Measurements from ENCODE around the gene CMTM6.

CMTM6 gene

GRCh38 chr3:32450992-32451659 lies 51.5 kb downstream of the CMTM6 start (continued):
- no peak for TF ChIP-seq PPARA (CRISPR knock-in tag; IDR thresholded peaks at IDR 0.05; ENCODE audit: borderline replicate concordance)
- TF ChIP-seq GLIS3 (CRISPR knock-in tag; IDR thresholded peaks at IDR 0.05) = no peak
- no peak for TF ChIP-seq ZNF70 (CRISPR knock-in tag; IDR thresholded peaks at IDR 0.05)

GRCh38 chr3:32450426-32450825 lies 52.2 kb downstream of the CMTM6 start:
- ATAC-seq = no peak
- no peak for TF ChIP-seq ZNF8 (CRISPR knock-in tag; IDR thresholded peaks at IDR 0.05)
- no peak for TF ChIP-seq CREB5 (CRISPR knock-in tag; IDR thresholded peaks at IDR 0.05; ENCODE audit: low read depth)
- no peak for TF ChIP-seq TOX (CRISPR knock-in tag; IDR thresholded peaks at IDR 0.05; ENCODE audit: borderline replicate concordance)
- no peak for TF ChIP-seq CSRNP3 (CRISPR knock-in tag; IDR thresholded peaks at IDR 0.05)
- no peak for TF ChIP-seq PATZ1 (CRISPR knock-in tag; IDR thresholded peaks at IDR 0.05; ENCODE audit: borderline replicate concordance)
- TF ChIP-seq OSR1 (CRISPR knock-in tag; IDR thresholded peaks at IDR 0.05) = no peak
- TF ChIP-seq PPARA (CRISPR knock-in tag; IDR thresholded peaks at IDR 0.05; ENCODE audit: borderline replicate concordance) = no peak
- TF ChIP-seq ZNF70 (CRISPR knock-in tag; IDR thresholded peaks at IDR 0.05) = no peak
- no peak for TF ChIP-seq ZNF565 (CRISPR knock-in tag; conservative IDR thresholded peaks at IDR 0.05; ENCODE audit: low read depth)

GRCh38 chr3:32449691-32450090 lies 53.0 kb downstream of the CMTM6 start:
- TF ChIP-seq ZC3H10 (CRISPR knock-in tag; IDR thresholded peaks at IDR 0.05) = no peak
- no peak for TF ChIP-seq ISL1 (CRISPR knock-in tag; IDR thresholded peaks at IDR 0.05)
- TF ChIP-seq ZFP30 (CRISPR knock-in tag; IDR thresholded peaks at IDR 0.05) = no peak
- no peak for TF ChIP-seq ARNTL (CRISPR knock-in tag; IDR thresholded peaks at IDR 0.05; ENCODE audit: borderline replicate concordance, low read depth)
- no peak for TF ChIP-seq CREB5 (CRISPR knock-in tag; IDR thresholded peaks at IDR 0.05; ENCODE audit: low read depth)
- TF ChIP-seq CSDC2 (CRISPR knock-in tag; IDR thresholded peaks at IDR 0.05) = no peak
- TF ChIP-seq ZNF565 (CRISPR knock-in tag; conservative IDR thresholded peaks at IDR 0.05; ENCODE audit: low read depth) = no peak
- no peak for TF ChIP-seq TSHZ2 (CRISPR knock-in tag; IDR thresholded peaks at IDR 0.05)
- TF ChIP-seq TCF4 (CRISPR knock-in tag; IDR thresholded peaks at IDR 0.05; ENCODE audit: borderline replicate concordance) = no peak
- no peak for TF ChIP-seq SNAI2 (CRISPR knock-in tag; IDR thresholded peaks at IDR 0.05)
- TF ChIP-seq GLIS3 (CRISPR knock-in tag; IDR thresholded peaks at IDR 0.05) = no peak
- no peak for TF ChIP-seq BACH2 (CRISPR knock-in tag; IDR thresholded peaks at IDR 0.05; ENCODE audit: borderline replicate concordance)
- no peak for TF ChIP-seq ZFP3 (CRISPR knock-in tag; IDR thresholded peaks at IDR 0.05)
- no peak for TF ChIP-seq POU6F1 (CRISPR knock-in tag; IDR thresholded peaks at IDR 0.05; ENCODE audit: borderline replicate concordance, low read depth)
- ATAC-seq = no peak
